Measurements from ENCODE around the gene WDR86.

The WDR86 gene
- 0.30 to 14.1 (median 4.0) reads per million in 9 experiments for total RNA-seq

GRCh38 chr7:151409667-151410404 is at the start of gene WDR86:
WDR86 (minus strand) TSS chr7:151410038; CDS start chr7:151409589, 449 bp downstream.
- Mint-ChIP-seq H3K4me3 (peak within 1 kb of the TSS; percentile 73 to 87), H3K27me3 (peaks cover 17 to 21% of the 10 kb centered on the region in 2 donors), H3K27ac (peak within 1 kb of the TSS; percentile 93 to 98), H3K4me1 (ENCODE audit: low read depth in 2 of 2) (peaks cover 22 to 43% of the 10 kb centered on the region in 2 donors), H3K9me3 (no peaks in the 10 kb centered on the region), H3K36me3 (ENCODE audit: insufficient read depth) (peaks cover 51% of the 10 kb centered on the region)
- DNase-seq (peak; percentile 40 to 47 (median 40)), ATAC-seq (replicated peaks) (peak; percentile 4)

DNA sequence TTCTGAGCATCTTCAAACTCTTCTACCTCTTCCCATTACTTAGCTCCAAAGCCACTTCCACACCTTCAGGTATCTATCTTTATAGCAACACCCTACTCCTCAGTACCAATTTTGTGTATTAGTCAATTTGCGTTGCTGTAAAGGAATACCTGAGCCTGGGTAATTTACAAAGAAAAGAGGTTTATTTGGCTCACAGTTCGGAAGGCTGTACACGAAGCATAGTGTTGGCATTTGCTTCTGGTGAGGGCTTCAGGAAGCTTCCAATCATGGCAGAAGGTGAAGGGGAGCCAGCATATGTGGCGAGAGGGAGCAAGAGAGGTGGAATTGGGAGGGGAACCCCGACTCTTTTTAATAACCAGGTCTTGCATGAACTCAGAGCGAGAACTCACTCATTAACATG is 47.7 kb upstream of the WDR86 start:
- H3K27ac Mint-ChIP-seq, result peak overlapping the region; percentile 15 to 53
- peaks cover 0 to under 1% of the 10 kb centered on the region in 2 donors for H3K9me3 Mint-ChIP-seq
- ATAC-seq (replicated peaks) (no peak), DNase-seq (no peak)
- H3K36me3 Mint-ChIP-seq (ENCODE audit: insufficient read depth), result no peaks in the 10 kb centered on the region
- H3K4me3 Mint-ChIP-seq, result no peak overlapping the region
- peaks cover 0 to 2% of the 10 kb centered on the region in 2 donors for H3K27me3 Mint-ChIP-seq
- peaks cover 10% of the 10 kb centered on the region in 2 donors for H3K4me1 Mint-ChIP-seq (ENCODE audit: low read depth in 2 of 2)

DNA sequence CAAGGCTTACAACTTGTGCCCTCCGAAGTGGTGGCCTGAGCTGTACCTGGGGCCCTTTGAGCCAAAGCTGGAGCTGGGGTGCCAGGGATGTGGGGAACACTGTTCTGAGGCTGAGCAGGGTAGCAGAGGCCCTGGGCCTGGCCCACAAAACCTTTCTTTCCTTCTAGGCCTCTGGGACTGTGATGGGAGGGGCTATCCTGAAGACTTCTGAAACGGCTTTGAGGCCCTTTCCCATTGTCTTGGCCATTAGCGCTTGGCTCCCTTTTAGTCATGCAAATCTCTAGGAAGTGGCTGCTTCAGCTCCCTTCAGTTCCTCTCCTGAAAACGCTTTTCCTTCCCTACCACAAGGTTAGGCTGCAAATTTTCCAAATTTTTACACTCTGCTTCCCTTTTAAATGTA is 46.9 kb upstream of the WDR86 start:
- peak overlapping the region in 1 of 2 donors; percentile 15 for H3K27ac Mint-ChIP-seq
- no peaks in the 10 kb centered on the region for H3K36me3 Mint-ChIP-seq (ENCODE audit: insufficient read depth)
- peaks cover 0 to 10% of the 10 kb centered on the region in 2 donors for H3K27me3 Mint-ChIP-seq
- H3K9me3 Mint-ChIP-seq, result no peaks in the 10 kb centered on the region
- DNase-seq (no peak), ATAC-seq (replicated peaks) (no peak)
- no peak overlapping the region for H3K4me3 Mint-ChIP-seq
- H3K4me1 Mint-ChIP-seq (ENCODE audit: low read depth in 2 of 2), result peaks cover 10% of the 10 kb centered on the region in 2 donors

DNA sequence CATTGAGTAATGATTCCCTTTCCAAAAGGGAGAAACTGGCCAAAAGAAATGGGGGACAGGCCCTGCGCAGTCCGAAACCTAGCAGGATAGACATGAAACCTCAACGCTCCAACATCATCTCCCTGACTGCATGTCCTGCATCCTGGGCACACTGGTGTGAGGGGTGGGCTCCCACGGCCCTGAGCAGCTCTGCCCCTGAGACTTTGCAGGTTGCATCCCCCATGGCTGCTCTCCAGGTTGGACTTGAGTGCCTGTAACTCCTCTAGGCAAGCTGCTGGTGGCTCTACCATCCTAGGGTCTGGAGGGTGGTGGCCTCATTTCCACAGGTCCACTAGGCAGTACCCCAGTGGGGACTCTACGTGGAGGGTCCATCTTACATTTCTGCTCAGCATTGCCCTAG is 46.4 kb upstream of the WDR86 start:
- no peak overlapping the region for H3K27ac Mint-ChIP-seq
- no peaks in the 10 kb centered on the region for H3K9me3 Mint-ChIP-seq
- ATAC-seq (replicated peaks) (no peak), DNase-seq (no peak)
- H3K36me3 Mint-ChIP-seq (ENCODE audit: insufficient read depth), result no peaks in the 10 kb centered on the region
- H3K27me3 Mint-ChIP-seq, result peaks cover 0 to 10% of the 10 kb centered on the region in 2 donors
- H3K4me3 Mint-ChIP-seq, result no peak overlapping the region
- peaks cover 10% of the 10 kb centered on the region in 2 donors for H3K4me1 Mint-ChIP-seq (ENCODE audit: low read depth in 2 of 2)

GRCh38 chr7:151455690-151456089 is 45.9 kb upstream of the WDR86 start:
- Mint-ChIP-seq H3K9me3 (no peaks in the 10 kb centered on the region), H3K4me3 (no peak overlapping the region), H3K4me1 (ENCODE audit: low read depth in 2 of 2) (peaks cover 10% of the 10 kb centered on the region in 2 donors), H3K27me3 (peaks cover 5 to 10% of the 10 kb centered on the region in 2 donors), H3K27ac (no peak overlapping the region), H3K36me3 (ENCODE audit: insufficient read depth) (no peaks in the 10 kb centered on the region)
- ATAC-seq (replicated peaks) (no peak), DNase-seq (no peak)

DNA sequence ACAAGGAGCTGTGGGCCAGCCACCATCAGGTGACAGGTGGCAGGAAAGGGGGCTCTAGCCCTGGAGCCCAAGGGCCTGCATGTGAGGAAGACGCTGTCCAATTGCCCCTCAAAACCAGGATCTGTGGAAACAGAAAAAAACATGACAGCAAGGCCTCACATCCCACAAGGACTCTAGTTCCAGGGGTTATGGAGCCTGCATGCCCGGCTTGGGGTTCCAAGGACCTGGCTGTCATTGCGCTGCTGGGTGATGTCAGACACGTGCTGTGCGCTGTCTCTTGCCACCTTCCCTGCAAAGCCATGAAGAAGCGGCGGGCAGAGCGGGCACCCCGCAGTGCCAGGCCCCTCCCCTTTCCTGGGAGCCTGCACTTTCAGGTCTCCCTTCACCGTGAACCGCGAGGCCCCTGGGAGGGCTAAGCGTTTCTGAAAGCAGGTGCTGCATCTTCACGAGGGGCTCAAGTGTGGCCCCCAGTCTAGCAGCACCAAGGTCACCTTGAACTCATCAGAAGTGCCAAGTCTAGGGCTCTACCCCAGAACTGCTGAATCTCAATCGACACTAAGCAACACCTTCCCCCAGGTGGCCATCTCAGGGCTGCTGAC is 45.2 kb upstream of the WDR86 start:
- peaks cover 8 to 11% of the 10 kb centered on the region in 2 donors for H3K27me3 Mint-ChIP-seq
- H3K4me3 Mint-ChIP-seq, result no peak overlapping the region

DNA sequence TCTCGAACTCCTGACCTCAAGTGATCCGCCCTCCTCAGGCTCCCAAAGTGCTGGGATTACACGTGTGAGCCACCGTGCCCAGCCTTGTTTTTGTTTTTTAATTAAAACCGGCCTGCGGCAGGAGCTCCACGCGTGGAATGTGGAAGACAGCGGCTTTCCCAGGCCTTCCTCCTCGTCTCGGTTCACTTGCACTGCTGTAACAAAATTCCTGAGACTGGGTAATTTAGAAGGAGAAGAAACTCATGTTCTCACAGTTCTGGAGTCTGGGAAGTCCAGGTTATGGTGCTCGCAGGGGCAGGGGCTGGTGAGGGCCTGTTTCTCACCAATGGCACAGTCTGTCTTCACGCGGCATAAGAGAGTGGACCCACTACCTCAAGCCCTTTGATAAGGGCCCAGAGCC is 44.5 kb upstream of the WDR86 start:
- peaks cover 10 to 13% of the 10 kb centered on the region in 2 donors for H3K4me1 Mint-ChIP-seq (ENCODE audit: low read depth in 2 of 2)
- H3K27ac Mint-ChIP-seq, result no peak overlapping the region
- no peaks in the 10 kb centered on the region for H3K9me3 Mint-ChIP-seq
- peaks cover 13 to 18% of the 10 kb centered on the region in 2 donors for H3K27me3 Mint-ChIP-seq
- no peak overlapping the region for H3K4me3 Mint-ChIP-seq
- DNase-seq (no peak), ATAC-seq (replicated peaks) (no peak)
- no peaks in the 10 kb centered on the region for H3K36me3 Mint-ChIP-seq (ENCODE audit: insufficient read depth)

More for the DNA sequence above, 45.2 kb upstream of the WDR86 start:
- no peak for ATAC-seq (replicated peaks)
- Mint-ChIP-seq H3K36me3 (ENCODE audit: insufficient read depth) (no peaks in the 10 kb centered on the region), H3K27ac (no peak overlapping the region), H3K9me3 (no peaks in the 10 kb centered on the region), H3K4me1 (ENCODE audit: low read depth in 2 of 2) (peaks cover 10% of the 10 kb centered on the region in 2 donors)
- no peak for DNase-seq

DNA sequence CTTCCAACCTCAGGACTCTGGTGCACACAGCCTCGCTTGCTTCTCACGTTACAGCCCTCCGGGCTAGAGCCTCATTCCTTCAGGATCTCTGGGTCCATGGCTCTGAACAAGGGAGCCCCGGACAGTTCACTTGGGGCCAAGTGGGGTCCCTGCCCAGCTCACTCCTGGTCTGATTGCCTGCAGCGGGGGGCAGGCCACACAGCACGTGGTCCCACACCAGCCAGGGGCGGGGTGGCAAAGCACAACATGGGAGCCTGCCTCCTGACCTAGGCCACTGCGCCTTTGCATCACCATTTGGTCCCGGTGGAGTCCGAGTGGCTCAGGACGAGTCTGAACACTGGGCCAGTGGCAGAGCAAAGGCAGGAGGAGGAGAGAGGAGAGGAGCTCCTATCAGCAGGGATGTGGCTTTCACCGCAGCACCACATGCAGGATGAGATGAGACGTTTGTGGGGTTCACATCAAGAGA is 43.5 kb upstream of the WDR86 start:
- ATAC-seq (replicated peaks) (peak; percentile 58), DNase-seq (no peak)
- Mint-ChIP-seq H3K4me3 (peak overlapping the region in 1 of 2 donors; percentile 29), H3K9me3 (no peaks in the 10 kb centered on the region), H3K27me3 (peaks cover 13 to 19% of the 10 kb centered on the region in 2 donors), H3K4me1 (ENCODE audit: low read depth in 2 of 2) (peaks cover 10 to 13% of the 10 kb centered on the region in 2 donors), H3K27ac (no peak overlapping the region), H3K36me3 (ENCODE audit: insufficient read depth) (no peaks in the 10 kb centered on the region)

DNA sequence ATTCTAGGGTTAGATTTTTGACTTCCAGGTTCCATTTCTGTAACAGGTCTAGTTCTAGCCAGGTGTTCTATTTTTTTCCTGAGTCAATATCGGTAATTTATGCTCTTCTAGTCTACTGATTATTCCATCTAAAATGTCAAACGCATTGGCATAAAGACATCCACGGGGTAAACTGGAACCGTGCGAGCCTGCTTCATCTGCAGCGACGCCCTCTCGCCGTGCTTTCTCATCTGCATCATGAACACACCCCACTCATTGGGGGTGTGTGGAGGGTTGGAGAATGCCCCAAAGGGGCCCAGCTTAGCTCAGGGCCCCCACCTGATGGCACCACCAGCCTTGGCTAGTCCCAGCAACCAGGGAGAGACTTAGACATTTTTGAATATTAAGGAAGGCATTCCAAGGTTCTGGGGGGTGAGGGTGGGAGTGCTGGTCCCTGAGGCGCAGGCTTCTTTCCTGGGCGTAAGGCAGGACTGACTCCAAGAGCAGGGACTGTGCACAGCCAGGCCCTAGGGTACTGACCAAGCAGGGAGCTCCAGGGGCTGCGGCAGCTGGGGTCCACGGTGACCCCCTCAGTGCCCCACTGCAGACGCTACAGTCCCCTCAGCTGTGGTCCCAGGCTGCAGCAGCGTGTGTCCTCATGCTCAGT is 43.0 kb upstream of the WDR86 start:
- Mint-ChIP-seq H3K27ac (no peak overlapping the region), H3K4me1 (ENCODE audit: low read depth in 2 of 2) (peaks cover 10 to 11% of the 10 kb centered on the region in 2 donors), H3K27me3 (peaks cover 13 to 19% of the 10 kb centered on the region in 2 donors), H3K4me3 (peak overlapping the region in 1 of 2 donors; percentile 29), H3K36me3 (ENCODE audit: insufficient read depth) (peaks cover 3% of the 10 kb centered on the region), H3K9me3 (no peaks in the 10 kb centered on the region)
- DNase-seq (no peak), ATAC-seq (replicated peaks) (no peak)

DNA sequence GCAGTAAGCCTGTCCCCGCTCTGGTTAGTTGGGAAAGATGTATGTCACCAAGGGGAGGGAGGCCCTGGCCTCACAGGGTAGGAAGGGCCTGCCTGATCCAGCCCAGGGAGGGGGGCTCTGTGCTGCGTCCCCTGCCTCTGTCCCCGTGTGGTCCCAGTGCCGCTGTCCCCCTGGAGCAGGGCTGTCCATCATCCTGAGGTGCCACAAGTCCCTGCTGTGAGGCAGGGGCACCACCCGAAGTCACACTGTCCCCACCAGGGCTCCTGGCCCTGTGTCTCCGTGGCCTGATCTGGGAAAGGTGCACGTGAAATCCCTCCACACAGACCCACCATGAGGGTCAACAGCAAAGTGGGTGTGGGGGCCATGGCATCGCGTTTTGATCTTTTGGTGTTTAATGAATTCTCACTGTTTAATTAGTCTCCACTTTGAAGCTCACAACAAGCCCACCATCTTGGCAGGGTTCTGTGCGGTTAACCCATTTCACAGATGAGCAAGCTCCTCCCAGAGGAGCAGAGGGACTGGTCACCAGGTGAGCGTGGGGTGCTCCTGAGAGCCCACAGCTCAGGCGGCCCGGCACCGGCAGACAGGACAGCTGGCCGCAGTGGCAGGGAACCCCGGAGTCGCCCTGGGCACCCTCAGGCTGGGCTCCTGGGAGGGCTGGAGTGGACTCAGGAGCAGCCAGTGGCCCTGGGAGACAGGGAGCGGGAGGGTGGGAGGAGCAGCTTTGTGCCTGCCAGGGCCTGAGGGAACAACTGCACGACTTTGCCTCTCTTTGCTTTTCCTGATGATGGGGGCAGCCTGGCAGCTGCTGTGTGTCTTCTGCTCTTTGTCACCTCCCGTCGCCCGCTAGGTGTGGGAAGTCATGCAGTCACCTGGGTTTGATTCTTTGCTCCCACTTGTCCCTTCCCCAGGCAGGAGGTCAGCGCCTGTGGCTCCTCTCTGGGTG is 42.1 kb upstream of the WDR86 start:
- Mint-ChIP-seq H3K36me3 (ENCODE audit: insufficient read depth) (peaks cover 3% of the 10 kb centered on the region), H3K27me3 (peaks cover 13 to 19% of the 10 kb centered on the region in 2 donors), H3K4me1 (ENCODE audit: low read depth in 2 of 2) (peaks cover 3 to 6% of the 10 kb centered on the region in 2 donors), H3K4me3 (no peak overlapping the region), H3K9me3 (no peaks in the 10 kb centered on the region), H3K27ac (no peak overlapping the region)
- ATAC-seq (replicated peaks) (no peak), DNase-seq (no peak)

GRCh38 chr7:151451156-151451555 is 41.3 kb upstream of the WDR86 start:
- no peak overlapping the region for H3K4me3 Mint-ChIP-seq
- no peak overlapping the region for H3K27ac Mint-ChIP-seq
- ATAC-seq (replicated peaks), result no peak
- no peak for DNase-seq
- H3K36me3 Mint-ChIP-seq (ENCODE audit: insufficient read depth), result peaks cover 3% of the 10 kb centered on the region
- H3K4me1 Mint-ChIP-seq (ENCODE audit: low read depth in 2 of 2), result peaks cover 3 to 6% of the 10 kb centered on the region in 2 donors
- H3K9me3 Mint-ChIP-seq, result no peaks in the 10 kb centered on the region
- peaks cover 13 to 19% of the 10 kb centered on the region in 2 donors for H3K27me3 Mint-ChIP-seq

GRCh38 chr7:151449990-151450389 is 40.2 kb upstream of the WDR86 start:
- Mint-ChIP-seq H3K27me3 (peaks cover 13 to 19% of the 10 kb centered on the region in 2 donors), H3K36me3 (ENCODE audit: insufficient read depth) (peaks cover 3% of the 10 kb centered on the region), H3K27ac (no peak overlapping the region), H3K4me1 (ENCODE audit: low read depth in 2 of 2) (peaks cover 3 to 4% of the 10 kb centered on the region in 2 donors), H3K4me3 (no peak overlapping the region), H3K9me3 (no peaks in the 10 kb centered on the region)
- ATAC-seq (replicated peaks) (no peak), DNase-seq (no peak)

Measured in effector memory CD8-positive, alpha-beta T cell (primary cell).